Measurements from ENCODE around the gene MAMLD1.

MAMLD1 gene

DNA sequence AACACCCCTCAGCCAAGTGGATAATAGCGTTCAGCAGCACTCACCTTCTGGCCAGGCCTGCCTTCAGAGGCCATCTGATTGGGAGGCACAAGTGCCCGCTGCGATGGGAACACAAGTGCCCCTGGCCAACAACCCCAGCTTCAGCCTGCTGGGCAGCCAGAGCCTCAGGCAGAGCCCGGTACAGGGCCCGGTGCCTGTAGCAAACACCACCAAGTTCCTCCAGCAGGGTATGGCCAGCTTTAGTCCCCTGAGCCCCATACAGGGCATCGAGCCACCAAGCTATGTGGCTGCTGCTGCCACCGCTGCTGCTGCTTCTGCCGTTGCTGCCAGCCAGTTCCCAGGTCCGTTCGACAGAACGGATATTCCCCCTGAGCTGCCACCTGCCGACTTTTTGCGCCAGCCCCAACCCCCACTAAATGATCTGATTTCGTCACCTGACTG is 149.4 kb downstream of the MAMLD1 start:
- TF ChIP-seq PAX5 (IDR thresholded peaks at IDR 0.05; ENCODE audit: insufficient read depth, low read length, severe bottlenecking), result no peak
- no peak for TF ChIP-seq POLR2A (IDR thresholded peaks at IDR 0.05; ENCODE audit: low read depth, low read length)
- no peak for TF ChIP-seq POLR2AphosphoS5 (IDR thresholded peaks at IDR 0.05; ENCODE audit: low read depth, low read length)
- TF ChIP-seq SPI1 (IDR thresholded peaks at IDR 0.05; ENCODE audit: low read depth, low read length), result no peak
- TF ChIP-seq TAF1 (IDR thresholded peaks at IDR 0.05; ENCODE audit: low read depth, low read length), result no peak
- no peak for TF ChIP-seq POU2F2 (IDR thresholded peaks at IDR 0.05; ENCODE audit: low read depth, low read length)
- FAIRE-seq (no peak), DNase-seq (ENCODE audit: insufficient read length, low spot score) (no peak)

DNA sequence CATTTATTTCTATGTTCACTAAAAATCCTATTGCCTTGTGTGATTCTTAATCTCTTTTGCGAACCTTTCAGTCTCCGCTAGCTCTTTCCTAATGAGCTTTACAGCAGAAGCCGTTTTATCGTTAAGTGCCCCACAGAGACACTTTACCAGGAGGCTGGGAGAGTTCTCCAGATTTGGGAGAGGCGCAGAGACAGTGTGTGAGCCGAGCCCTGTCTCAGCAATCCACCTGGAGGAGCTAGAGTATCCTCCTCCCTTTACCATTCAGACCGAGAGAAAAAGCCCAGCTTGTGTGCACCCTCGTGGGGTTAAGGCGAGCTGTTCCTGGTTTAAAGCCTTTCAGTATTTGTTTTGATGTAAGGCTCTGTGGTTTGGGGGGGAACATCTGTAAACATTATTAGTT is 150.4 kb downstream of the MAMLD1 start:
- TF ChIP-seq SPI1 (IDR thresholded peaks at IDR 0.05; ENCODE audit: low read depth, low read length) (no peak), POLR2AphosphoS5 (IDR thresholded peaks at IDR 0.05; ENCODE audit: low read depth, low read length) (no peak), POU2F2 (IDR thresholded peaks at IDR 0.05; ENCODE audit: low read depth, low read length) (no peak), PAX5 (IDR thresholded peaks at IDR 0.05; ENCODE audit: insufficient read depth, low read length, severe bottlenecking) (no peak), TAF1 (IDR thresholded peaks at IDR 0.05; ENCODE audit: low read depth, low read length) (no peak), POLR2A (IDR thresholded peaks at IDR 0.05; ENCODE audit: low read depth, low read length) (no peak)
- DNase-seq (ENCODE audit: insufficient read length, low spot score), result no peak
- FAIRE-seq, result no peak

DNA sequence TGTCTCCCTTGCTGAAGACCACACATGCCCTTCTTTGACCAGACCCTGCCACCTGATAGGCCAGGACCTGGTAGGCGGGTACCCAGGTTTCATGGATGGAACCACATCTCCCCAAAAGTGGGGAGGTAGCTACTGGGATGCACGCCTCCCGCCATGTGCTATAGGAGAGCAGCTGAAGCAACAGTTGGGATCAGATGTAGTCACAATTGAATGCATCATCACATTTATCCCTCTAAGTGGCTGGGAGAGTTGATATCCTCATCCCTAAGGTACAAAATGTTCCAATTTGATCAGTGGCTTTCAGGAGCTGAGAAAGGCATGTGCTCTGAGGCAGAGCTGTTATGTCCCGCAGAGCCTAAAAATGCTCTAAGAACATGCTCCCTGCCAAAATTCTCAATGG is 151.3 kb downstream of the MAMLD1 start:
- TF ChIP-seq POLR2AphosphoS5 (IDR thresholded peaks at IDR 0.05; ENCODE audit: low read depth, low read length), result no peak
- TF ChIP-seq PAX5 (IDR thresholded peaks at IDR 0.05; ENCODE audit: insufficient read depth, low read length, severe bottlenecking), result no peak
- DNase-seq (ENCODE audit: insufficient read length, low spot score), result no peak
- no peak for FAIRE-seq

DNA sequence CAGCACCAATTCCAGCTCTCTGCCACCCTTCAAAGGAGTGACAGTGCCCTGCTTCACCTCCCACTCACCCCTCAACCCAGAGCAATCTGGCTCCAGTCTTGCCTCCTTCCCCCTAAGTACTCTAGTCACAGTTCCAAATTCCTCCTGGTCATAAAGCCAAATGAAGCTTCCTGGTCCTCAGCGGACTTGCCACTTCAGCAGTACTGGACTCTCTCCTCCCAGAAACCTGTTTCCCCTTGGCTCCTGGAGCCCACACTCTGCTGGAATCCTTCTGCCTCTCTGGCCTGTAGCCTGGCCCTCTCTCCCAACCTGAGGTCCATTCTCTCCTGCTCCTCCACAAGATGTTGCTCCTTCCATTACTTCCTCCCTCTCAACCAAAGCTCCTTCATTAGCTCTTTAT is 152.7 kb downstream of the MAMLD1 start:
- DNase-seq (ENCODE audit: insufficient read length, low spot score), result no peak
- TF ChIP-seq POU2F2 (IDR thresholded peaks at IDR 0.05; ENCODE audit: low read depth, low read length) (no peak), SPI1 (IDR thresholded peaks at IDR 0.05; ENCODE audit: low read depth, low read length) (no peak), POLR2A (IDR thresholded peaks at IDR 0.05; ENCODE audit: low read depth, low read length) (no peak), TAF1 (IDR thresholded peaks at IDR 0.05; ENCODE audit: low read depth, low read length) (no peak), POLR2AphosphoS5 (IDR thresholded peaks at IDR 0.05; ENCODE audit: low read depth, low read length) (no peak), PAX5 (IDR thresholded peaks at IDR 0.05; ENCODE audit: insufficient read depth, low read length, severe bottlenecking) (no peak)
- FAIRE-seq, result no peak

DNA sequence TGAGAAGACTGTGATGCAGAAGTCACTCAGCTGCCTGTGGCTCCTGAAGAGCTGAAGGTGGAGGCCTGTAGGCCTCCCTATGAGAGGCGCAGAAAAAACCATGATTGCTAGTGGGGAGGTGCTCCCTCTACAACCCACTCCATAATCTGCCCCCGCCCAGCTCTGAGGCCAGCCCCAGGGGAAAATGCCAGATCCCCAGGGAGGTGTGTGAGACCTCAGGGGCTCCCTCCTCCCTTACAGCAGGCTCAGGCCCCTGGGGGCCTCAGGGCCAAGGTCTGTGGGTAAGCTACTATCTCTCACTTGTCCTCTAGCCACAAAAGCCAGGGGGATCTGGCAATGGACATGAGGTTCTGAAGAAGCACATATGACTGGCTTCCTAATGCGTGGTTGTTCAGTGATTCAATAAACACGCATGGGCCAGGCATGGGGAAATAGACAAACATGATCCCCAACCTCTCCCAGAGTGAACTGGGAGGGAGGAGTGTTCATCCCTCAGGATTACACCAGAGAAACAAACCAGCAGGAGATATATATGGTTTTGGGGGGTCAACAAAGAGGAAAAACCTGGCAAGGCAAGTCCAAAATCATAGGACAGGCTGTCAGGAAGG is 154.3 kb downstream of the MAMLD1 start:
- DNase-seq (ENCODE audit: insufficient read length, low spot score) (no peak), FAIRE-seq (no peak)
- no peak for TF ChIP-seq POU2F2 (IDR thresholded peaks at IDR 0.05; ENCODE audit: low read depth, low read length)
- TF ChIP-seq POLR2AphosphoS5 (IDR thresholded peaks at IDR 0.05; ENCODE audit: low read depth, low read length), result no peak
- no peak for TF ChIP-seq PAX5 (IDR thresholded peaks at IDR 0.05; ENCODE audit: insufficient read depth, low read length, severe bottlenecking)

DNA sequence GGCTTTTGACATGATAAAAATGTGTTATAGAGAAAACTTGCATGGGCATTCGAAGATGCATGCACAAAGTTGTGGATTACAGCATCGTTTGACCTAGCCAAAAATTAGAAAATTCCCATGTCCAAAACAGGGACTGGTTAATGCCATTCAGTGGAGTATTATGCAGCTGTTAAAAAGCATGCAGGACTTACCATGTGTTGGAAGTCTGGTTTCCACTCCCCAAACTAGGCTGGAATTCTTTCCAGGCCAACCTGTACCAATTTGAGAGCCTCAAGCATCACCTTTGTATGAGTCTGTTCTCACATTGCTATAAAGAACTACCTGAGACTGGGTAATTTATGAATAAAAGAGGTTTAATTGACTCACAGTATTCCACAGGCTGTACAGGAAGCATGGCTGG is 159.4 kb downstream of the MAMLD1 start:
- no peak for FAIRE-seq
- TF ChIP-seq TAF1 (IDR thresholded peaks at IDR 0.05; ENCODE audit: low read depth, low read length) (no peak), SPI1 (IDR thresholded peaks at IDR 0.05; ENCODE audit: low read depth, low read length) (no peak), POLR2AphosphoS5 (IDR thresholded peaks at IDR 0.05; ENCODE audit: low read depth, low read length) (no peak), PAX5 (IDR thresholded peaks at IDR 0.05; ENCODE audit: insufficient read depth, low read length, severe bottlenecking) (no peak), POU2F2 (IDR thresholded peaks at IDR 0.05; ENCODE audit: low read depth, low read length) (no peak), POLR2A (IDR thresholded peaks at IDR 0.05; ENCODE audit: low read depth, low read length) (no peak)
- no peak for DNase-seq (ENCODE audit: insufficient read length, low spot score)

- DNase-seq (ENCODE audit: insufficient read length, low spot score) (no peak), FAIRE-seq (no peak)
- TF ChIP-seq SPI1 (IDR thresholded peaks at IDR 0.05; ENCODE audit: low read depth, low read length), result no peak
- no peak for TF ChIP-seq POLR2AphosphoS5 (IDR thresholded peaks at IDR 0.05; ENCODE audit: low read depth, low read length)
- TF ChIP-seq TAF1 (IDR thresholded peaks at IDR 0.05; ENCODE audit: low read depth, low read length), result no peak
- TF ChIP-seq PAX5 (IDR thresholded peaks at IDR 0.05; ENCODE audit: insufficient read depth, low read length, severe bottlenecking), result no peak
- no peak for TF ChIP-seq POLR2A (IDR thresholded peaks at IDR 0.05; ENCODE audit: low read depth, low read length)
- TF ChIP-seq POU2F2 (IDR thresholded peaks at IDR 0.05; ENCODE audit: low read depth, low read length), result no peak
These were observed 162.2 kb downstream of the MAMLD1 start for GRCh38 chrX:150525061-150525919.

GRCh38 chrX:150526692-150527091 is 163.6 kb downstream of the MAMLD1 start:
- no peak for TF ChIP-seq SPI1 (IDR thresholded peaks at IDR 0.05; ENCODE audit: low read depth, low read length)
- no peak for TF ChIP-seq PAX5 (IDR thresholded peaks at IDR 0.05; ENCODE audit: insufficient read depth, low read length, severe bottlenecking)
- no peak for TF ChIP-seq POLR2AphosphoS5 (IDR thresholded peaks at IDR 0.05; ENCODE audit: low read depth, low read length)
- TF ChIP-seq TAF1 (IDR thresholded peaks at IDR 0.05; ENCODE audit: low read depth, low read length), result no peak
- no peak for TF ChIP-seq POU2F2 (IDR thresholded peaks at IDR 0.05; ENCODE audit: low read depth, low read length)
- no peak for TF ChIP-seq POLR2A (IDR thresholded peaks at IDR 0.05; ENCODE audit: low read depth, low read length)
- no peak for FAIRE-seq

GRCh38 chrX:150527108-150527507 is 164.0 kb downstream of the MAMLD1 start:
- DNase-seq (ENCODE audit: insufficient read length, low spot score) (no peak), FAIRE-seq (no peak)
- TF ChIP-seq PAX5 (IDR thresholded peaks at IDR 0.05; ENCODE audit: insufficient read depth, low read length, severe bottlenecking) (no peak), POLR2A (IDR thresholded peaks at IDR 0.05; ENCODE audit: low read depth, low read length) (no peak), POLR2AphosphoS5 (IDR thresholded peaks at IDR 0.05; ENCODE audit: low read depth, low read length) (no peak), SPI1 (IDR thresholded peaks at IDR 0.05; ENCODE audit: low read depth, low read length) (no peak), TAF1 (IDR thresholded peaks at IDR 0.05; ENCODE audit: low read depth, low read length) (no peak), POU2F2 (IDR thresholded peaks at IDR 0.05; ENCODE audit: low read depth, low read length) (no peak)

More at GRCh38 chrX:150526692-150527091, 163.6 kb downstream of the MAMLD1 start:
- DNase-seq (ENCODE audit: insufficient read length, low spot score), result no peak
